ENCODE results near the gene MYL2.

GRCh38 chr12:110896559-110896958, 23.8 kb downstream of the MYL2 start:
- no peak for TF ChIP-seq EZH2 (IDR thresholded peaks at IDR 0.05; ENCODE audit: insufficient read depth, poor library complexity, severe bottlenecking)
- no peak for TF ChIP-seq EZH2phosphoT487 (IDR thresholded peaks at IDR 0.05; ENCODE audit: insufficient read depth, low read depth)
